Calu3 (cell line): Measurements from ENCODE around the gene CNTNAP2. TPM values are rescaled to one million over a fixed set of nuclear protein-coding genes. Genes with fewer than 3 reads are reported as not detected.

Source experiments
- BruUV-seq: library from RNA; stranded (reverse); fragments of 400-500 nt; replicated peaks from 2 replicates; lab custom pipeline; 2021; lab: Mats Ljungman, UMichigan
- CTCF ChIA-PET: fragments of 300-600 bp; sonication (Branson Sonifier 250); formaldehyde crosslinking; loops from one replicate; lab custom pipeline; 2022; ENCODE audit warnings: antibody characterized with exemption; lab: Charles Lee
- DNase-seq: peaks from one replicate; pipeline ENCODE4 v3.0.0; 2022
- H3K27ac Mint-ChIP-seq: one replicate; pipeline ENCODE4 v1.8.0; 2022; ENCODE audit warnings: mixed read lengths; ENCODE audit not compliant: unreplicated experiment
- H3K27me3 Mint-ChIP-seq: one replicate; pipeline ENCODE4 v1.8.0; 2022; ENCODE audit warnings: mixed read lengths; ENCODE audit not compliant: unreplicated experiment
- H3K36me3 Mint-ChIP-seq: one replicate; pipeline ENCODE4 v1.8.0; 2022; ENCODE audit warnings: mild to moderate bottlenecking, moderate library complexity, mixed read lengths; ENCODE audit not compliant: insufficient read depth, unreplicated experiment
- H3K4me1 Mint-ChIP-seq: one replicate; pipeline ENCODE4 v1.8.0; 2022; ENCODE audit warnings: mild to moderate bottlenecking, low read depth, mixed read lengths; ENCODE audit not compliant: unreplicated experiment
- H3K4me3 Mint-ChIP-seq: one replicate; pipeline ENCODE4 v1.8.0; 2022; ENCODE audit warnings: mild to moderate bottlenecking, low read depth, moderate library complexity, mixed read lengths; ENCODE audit not compliant: unreplicated experiment
- H3K9me3 Mint-ChIP-seq: one replicate; pipeline ENCODE4 v1.8.0; 2022; ENCODE audit warnings: low read depth, mixed read lengths; ENCODE audit not compliant: unreplicated experiment
- CTCF ChIP-seq: fragments of 200-600 bp; IDR thresholded peaks from one replicate; pipeline ENCODE4 v1.8.0; 2022; ENCODE audit warnings: antibody characterized with exemption; ENCODE audit not compliant: unreplicated experiment
- intact Hi-C: fragments of 100-400 bp; cut with micrococcal nuclease; formaldehyde crosslinking; loops from one replicate; pipeline ENCODE4 v1.10.0; 2022; ENCODE audit not compliant: unreplicated experiment
- total RNA-seq: library from RNA; stranded (reverse); gene quantifications from 2 replicates; pipeline ENCODE4 v1.2.3, GENCODE V29; 2022

CNTNAP2 gene
- total RNA-seq, 1 experiment from 2014 or later = 1.1 TPM

GRCh38 chr7:146948703-146949102, 832.1 kb downstream of the CNTNAP2 start:
- no TSS peak for BruUV-seq
- Mint-ChIP-seq H3K36me3 (no peaks in the 10 kb centered on the region), H3K27ac (no peak overlapping the region), H3K9me3 (peaks cover 7% of the 10 kb centered on the region), H3K27me3 (no peaks in the 10 kb centered on the region), H3K4me3 (no peak overlapping the region), H3K4me1 (no peaks in the 10 kb centered on the region)
- no peak for DNase-seq
- CTCF ChIA-PET = no interaction called here
- no peak for TF ChIP-seq CTCF
- intact Hi-C loops = no loop called here

GRCh38 chr7:146956321-146956720, 839.7 kb downstream of the CNTNAP2 start:
- Mint-ChIP-seq H3K27ac (no peak overlapping the region), H3K9me3 (peaks cover 5% of the 10 kb centered on the region), H3K4me3 (no peak overlapping the region), H3K4me1 (no peaks in the 10 kb centered on the region), H3K36me3 (no peaks in the 10 kb centered on the region), H3K27me3 (no peaks in the 10 kb centered on the region)
- TF ChIP-seq CTCF = no peak
- CTCF ChIA-PET = no interaction called here
- intact Hi-C loops = no loop called here
- DNase-seq = no peak
- no TSS peak for BruUV-seq

- no TSS peak for BruUV-seq
- intact Hi-C loops = no loop called here
- no peak for DNase-seq
- no peak for TF ChIP-seq CTCF
- H3K4me1 Mint-ChIP-seq = no peaks in the 10 kb centered on the region
- no peak overlapping the region for H3K27ac Mint-ChIP-seq
- no peaks in the 10 kb centered on the region for H3K27me3 Mint-ChIP-seq
- peaks cover 5% of the 10 kb centered on the region for H3K9me3 Mint-ChIP-seq
- no peaks in the 10 kb centered on the region for H3K36me3 Mint-ChIP-seq
- no peak overlapping the region for H3K4me3 Mint-ChIP-seq
- CTCF ChIA-PET = no interaction called here
Observed at GRCh38 chr7:146956853-146957252, 840.3 kb downstream of the CNTNAP2 start.

- no peak overlapping the region for H3K27ac Mint-ChIP-seq
- no peak overlapping the region for H3K4me3 Mint-ChIP-seq
- no peaks in the 10 kb centered on the region for H3K27me3 Mint-ChIP-seq
- no peak for TF ChIP-seq CTCF
- BruUV-seq = no TSS peak
- DNase-seq = no peak
- intact Hi-C loops = no loop called here
- H3K9me3 Mint-ChIP-seq = peaks cover 9% of the 10 kb centered on the region
- no peaks in the 10 kb centered on the region for H3K4me1 Mint-ChIP-seq
- CTCF ChIA-PET = no interaction called here
- no peaks in the 10 kb centered on the region for H3K36me3 Mint-ChIP-seq
Observed at GRCh38 chr7:146960773-146961391, 844.3 kb downstream of the CNTNAP2 start.
